ENCODE results near the gene CFHR2. TPM values are rescaled to one million over a fixed set of nuclear protein-coding genes. Genes with fewer than 3 reads are reported as not detected.
"Not testable (repeated sequence)": the region's sequence is repeated elsewhere in the genome, so short reads cannot be mapped to it uniquely, and the experiment has no call there.

Gene CFHR2
- total RNA-seq, 2 donors from 2014 or later, result not detected

GRCh38 chr1:196960854-196961253 lies 17.3 kb downstream of the CFHR2 start:
- no peak overlapping the region for H3K4me3 ChIP-seq
- intact Hi-C loops (cut with DNase I), result no loop called here

GRCh38 chr1:196970182-196970581 lies 26.6 kb downstream of the CFHR2 start:
- no peaks in the 10 kb centered on the region for H3K36me3 ChIP-seq
- H3K4me3 ChIP-seq, result no peak overlapping the region
- intact Hi-C loops (cut with DNase I), result no loop called here
- TF ChIP-seq POLR2AphosphoS5 (IDR thresholded peaks at IDR 0.05), result no peak
- no peak for TF ChIP-seq CTCF (IDR thresholded peaks at IDR 0.05)
- no peak for TF ChIP-seq POLR2A (IDR thresholded peaks at IDR 0.05)
- H3K27me3 ChIP-seq (replicated peaks; ENCODE audit: insufficient read depth), result no peaks in the 10 kb centered on the region
- H3K9me3 ChIP-seq, result no peaks in the 10 kb centered on the region
- 67% methylated on average over 1 of the region's 1 CpG for WGBS
- no peak overlapping the region for H3K27ac ChIP-seq
- no peaks in the 10 kb centered on the region for H3K4me1 ChIP-seq (replicated peaks)
- DNase-seq (ENCODE audit: low spot score), result no peak

More at GRCh38 chr1:196960854-196961253, 17.3 kb downstream of the CFHR2 start:
- H3K9me3 ChIP-seq, result no peaks in the 10 kb centered on the region
- H3K4me1 ChIP-seq (replicated peaks), result no peaks in the 10 kb centered on the region
- no peak for TF ChIP-seq CTCF (IDR thresholded peaks at IDR 0.05)
- H3K27me3 ChIP-seq (replicated peaks; ENCODE audit: insufficient read depth), result no peaks in the 10 kb centered on the region
- 61% methylated on average over 3 of the region's 3 CpGs for WGBS
- no peak overlapping the region for H3K27ac ChIP-seq
- DNase-seq (ENCODE audit: low spot score), result no peak
- no peaks in the 10 kb centered on the region for H3K36me3 ChIP-seq

- no peak for DNase-seq (ENCODE audit: low spot score)
- Histone ChIP-seq H3K4me3 (no peak overlapping the region), H3K27ac (no peak overlapping the region), H3K9me3 (no peaks in the 10 kb centered on the region), H3K36me3 (no peaks in the 10 kb centered on the region), H3K27me3 (replicated peaks; ENCODE audit: insufficient read depth) (no peaks in the 10 kb centered on the region), H3K4me1 (replicated peaks) (no peaks in the 10 kb centered on the region)
- WGBS, result 88% methylated on average over 4 of the region's 4 CpGs
- intact Hi-C loops (cut with DNase I), result no loop called here
- TF ChIP-seq POLR2A (IDR thresholded peaks at IDR 0.05), result no peak
- no peak for TF ChIP-seq CTCF (IDR thresholded peaks at IDR 0.05)
Measured at GRCh38 chr1:196976278-196976677, 32.7 kb downstream of the CFHR2 start.

GRCh38 chr1:196977278-196977677 lies 33.7 kb downstream of the CFHR2 start, which contains the start of gene CFHR5:
CFHR5 (plus strand) TSS chr1:196977556; CDS start chr1:196977665, 109 bp downstream.
- Histone ChIP-seq H3K27ac (no peak within 1 kb of the TSS), H3K36me3 (no peaks in the 10 kb centered on the region), H3K4me1 (replicated peaks) (no peaks in the 10 kb centered on the region), H3K27me3 (replicated peaks; ENCODE audit: insufficient read depth) (no peaks in the 10 kb centered on the region), H3K9me3 (no peaks in the 10 kb centered on the region), H3K4me3 (no peak within 1 kb of the TSS)
- no peak for DNase-seq (ENCODE audit: low spot score)
- intact Hi-C loops (cut with DNase I), result no loop called here
- WGBS, result 49% methylated on average over 5 of the region's 5 CpGs
- TF ChIP-seq POLR2A (IDR thresholded peaks at IDR 0.05) (no peak), POLR2AphosphoS5 (IDR thresholded peaks at IDR 0.05) (no peak), CTCF (IDR thresholded peaks at IDR 0.05) (no peak)

GRCh38 chr1:196980859-196981258 lies 37.3 kb downstream of the CFHR2 start:
- Histone ChIP-seq H3K27me3 (replicated peaks; ENCODE audit: insufficient read depth) (no peaks in the 10 kb centered on the region), H3K36me3 (no peaks in the 10 kb centered on the region), H3K27ac (no peak overlapping the region), H3K9me3 (no peaks in the 10 kb centered on the region), H3K4me1 (replicated peaks) (no peaks in the 10 kb centered on the region), H3K4me3 (no peak overlapping the region)
- TF ChIP-seq POLR2A (IDR thresholded peaks at IDR 0.05), result no peak
- TF ChIP-seq CTCF (IDR thresholded peaks at IDR 0.05), result no peak
- TF ChIP-seq POLR2AphosphoS5 (IDR thresholded peaks at IDR 0.05), result no peak
- 80% methylated on average over 1 of the region's 1 CpG for WGBS
- no peak for DNase-seq (ENCODE audit: low spot score)
- intact Hi-C loops (cut with DNase I), result no loop called here

GRCh38 chr1:196982247-196982646 lies 38.7 kb downstream of the CFHR2 start:
- H3K4me3 ChIP-seq; H3K4me1 ChIP-seq (replicated peaks); intact Hi-C loops (cut with DNase I); DNase-seq (ENCODE audit: low spot score); H3K36me3 ChIP-seq; H3K27me3 ChIP-seq (replicated peaks; ENCODE audit: insufficient read depth); H3K27ac ChIP-seq; H3K9me3 ChIP-seq: not testable (repeated sequence)
- 92% methylated on average over 7 of the region's 7 CpGs for WGBS

GRCh38 chr1:196991919-196992651 lies 48.5 kb downstream of the CFHR2 start:
- H3K36me3 ChIP-seq; H3K4me1 ChIP-seq (replicated peaks); H3K9me3 ChIP-seq; H3K27me3 ChIP-seq (replicated peaks; ENCODE audit: insufficient read depth); intact Hi-C loops (cut with DNase I); H3K27ac ChIP-seq; H3K4me3 ChIP-seq: not testable (repeated sequence)
- DNase-seq (ENCODE audit: low spot score), result peak; percentile 42
- WGBS, result 47% methylated on average over 11 of the region's 11 CpGs
